GM12878 (cell line): ENCODE results near the gene ARHGAP6. TPM values are rescaled to one million over a fixed set of nuclear protein-coding genes. Genes with fewer than 3 reads are reported as not detected.

Source experiments
- ATAC-seq: fragments of 200-7000 bp; cut with Tn5 transposase; 3 replicates; pipeline ENCODE4 v1.9.1; 2020; ENCODE audit warnings: mild to moderate bottlenecking, moderate library complexity
- BruUV-seq: library from RNA; stranded (reverse); fragments of 400-500 nt; replicated peaks from 2 replicates; lab custom pipeline; 2021; lab: Mats Ljungman, UMichigan
- CTCF ChIA-PET: fragments of 300-600 bp; sonication (Branson Sonifier 250); formaldehyde crosslinking; extraction: SDS; loops from one replicate; lab custom pipeline; 2021; ENCODE audit warnings: inconsistent platforms; lab: Yijun Ruan, JAX
- POLR2A ChIA-PET: fragments of 350-600 bp; formaldehyde crosslinking; extraction: SDS; loops from one replicate; lab custom pipeline; 2021; ENCODE audit warnings: inconsistent platforms; lab: Charles Lee
- RAD21 ChIA-PET: fragments of 300-600 bp; sonication (Branson Sonifier 250); formaldehyde crosslinking; loops from one replicate; lab custom pipeline; 2023; ENCODE audit warnings: antibody characterized with exemption; ENCODE audit not compliant: unreplicated experiment; lab: Charles Lee
- SMC1A ChIA-PET: fragments of 300-600 bp; sonication (Branson Sonifier 250); formaldehyde crosslinking; loops from one replicate; lab custom pipeline; 2023; ENCODE audit not compliant: unreplicated experiment, uncharacterized antibody; lab: Charles Lee
- DNase-seq: peaks from one replicate; pipeline ENCODE4 v3.0.0-alpha.2; 2011; ENCODE audit warnings: low read depth, low spot score
- FAIRE-seq: peaks from 3 replicates; lab custom pipeline; 2011; peaks lifted over from hg19 to GRCh38; lab: Jason Lieb, UNC
- H2AFZ ChIP-seq: 2 replicates; pipeline ENCODE4 v1.6.0; 2011; ENCODE audit warnings: low read depth, low read length, control low read depth; ENCODE audit not compliant: control insufficient read depth
- H3K27ac ChIP-seq: 2 replicates; pipeline ENCODE4 v1.5.1; 2011; ENCODE audit warnings: control low read depth; ENCODE audit not compliant: control insufficient read depth, insufficient read depth
- H3K27me3 ChIP-seq, 2 experiments: replicated peaks in 1 of 2; 2 replicates each; pipeline versions ENCODE4 v1.6.0 to v1.6.1; 2011; ENCODE audit warnings: low read length in 1 of 2; ENCODE audit not compliant: control insufficient read depth in 2 of 2, insufficient read depth in 2 of 2
- H3K36me3 ChIP-seq, 2 experiments: 2 replicates each; pipeline ENCODE4 v1.5.1; 2011; ENCODE audit warnings: low read length in 1 of 2; ENCODE audit not compliant: control insufficient read depth in 2 of 2, insufficient read depth in 2 of 2
- H3K4me1 ChIP-seq: 2 replicates; pipeline ENCODE4 v1.6.1; 2011; ENCODE audit warnings: mild to moderate bottlenecking, low read length, moderate library complexity, mixed read lengths; ENCODE audit not compliant: control insufficient read depth, insufficient read depth
- H3K4me2 ChIP-seq: 2 replicates; pipeline ENCODE4 v1.6.0; 2011; ENCODE audit warnings: control low read depth; ENCODE audit not compliant: control insufficient read depth, insufficient read depth
- H3K4me3 ChIP-seq: fragments of 200-600 bp; sonication (generic); 2 replicates; pipeline ENCODE4 v1.5.1; 2016
- H3K79me2 ChIP-seq: 2 replicates; pipeline ENCODE4 v1.6.0; 2011; ENCODE audit warnings: low read length; ENCODE audit not compliant: control insufficient read depth, insufficient read depth
- H3K9ac ChIP-seq: 2 replicates; pipeline ENCODE4 v1.8.0; 2011; ENCODE audit warnings: low read length, control low read depth, mixed read lengths; ENCODE audit not compliant: control insufficient read depth, insufficient read depth
- H3K9me3 ChIP-seq: replicated peaks from 3 replicates; pipeline ENCODE4 v1.5.1; 2011; ENCODE audit warnings: mild to moderate bottlenecking, low read length; ENCODE audit not compliant: control insufficient read depth, insufficient read depth
- H4K20me1 ChIP-seq: 2 replicates; pipeline ENCODE4 v1.6.0; 2011; ENCODE audit not compliant: control insufficient read depth, insufficient read depth
- ATF2 ChIP-seq: IDR thresholded peaks from 2 replicates; pipeline ENCODE4 v1.6.1; 2012; ENCODE audit warnings: low read length, inconsistent platforms
- BCLAF1 ChIP-seq: fragments of 450-650 bp; IDR thresholded peaks from 2 replicates; pipeline ENCODE4 v1.6.1; 2017; ENCODE audit warnings: antibody characterized with exemption, mild to moderate bottlenecking, moderate library complexity
- CHD2 ChIP-seq: IDR thresholded peaks from 2 replicates; pipeline ENCODE4 v1.6.1; 2011; ENCODE audit warnings: low read depth, low read length, improper control_type of control experiment, borderline replicate concordance
- CUX1 ChIP-seq: IDR thresholded peaks from 2 replicates; pipeline ENCODE4 v1.6.1; 2012; ENCODE audit warnings: improper control_type of control experiment, low read depth, low read length; ENCODE audit not compliant: insufficient replicate concordance
- ETV6 ChIP-seq, 2 experiments: fragments of 450-650 bp in 1 of 2; IDR thresholded peaks in 1 of 2; conservative IDR thresholded peaks in 1 of 2; 2 replicates each; pipeline ENCODE4 v1.6.1; 2014; ENCODE audit warnings: antibody characterized with exemption in 1 of 2, borderline replicate concordance in 1 of 2, low read depth in 1 of 2, mild to moderate bottlenecking in 1 of 2, moderate library complexity in 1 of 2
- JUNB ChIP-seq: IDR thresholded peaks from 2 replicates; pipeline ENCODE4 v1.6.1; 2016; ENCODE audit warnings: antibody characterized with exemption, mild to moderate bottlenecking
- MXI1 ChIP-seq: fragments of 150-350 bp; IDR thresholded peaks from 2 replicates; pipeline ENCODE4 v1.6.1; 2011; ENCODE audit warnings: low read depth, mild to moderate bottlenecking, inconsistent platforms, low read length, improper control_type of control experiment
- NR2C2 ChIP-seq: IDR thresholded peaks from 2 replicates; pipeline ENCODE4 v1.6.1; 2011; ENCODE audit warnings: borderline replicate concordance, low read depth; ENCODE audit not compliant: control insufficient read depth, insufficient read length
- PAX5 ChIP-seq: IDR thresholded peaks from 2 replicates; pipeline ENCODE4 v1.6.1; 2011; ENCODE audit warnings: low read depth, low read length, borderline replicate concordance
- ZBTB40 ChIP-seq: fragments of 450-650 bp; IDR thresholded peaks from 2 replicates; pipeline ENCODE4 v1.6.1; 2016; ENCODE audit warnings: mild to moderate bottlenecking, moderate library complexity, borderline replicate concordance
- in situ Hi-C: fragments of 300-500 bp; cut with MboI; formaldehyde crosslinking; loops from 9 replicates; pipeline ENCODE4 v1.14.3; 2018; ENCODE audit warnings: mixed read lengths
- intact Hi-C: fragments of 100-400 bp; cut with micrococcal nuclease; formaldehyde crosslinking; loops from one replicate; pipeline ENCODE4 v1.14.2; 2022; ENCODE audit not compliant: unreplicated experiment
- polyA plus RNA-seq, 11 experiments: library from polyadenylated mRNA; depleted of rRNA in 4 of 11; unstranded in 6 of 11; stranded (reverse) in 5 of 11; fragments of >200 nt; fragmentation: Nextera tagmentation in 4 of 11; fragmentation: Illumina TruSeq in 1 of 11; extraction: Ambion mirVana in 4 of 11; extraction: Trizol in 1 of 11; gene quantifications; 1 replicate in 1 of 11; 2 replicates in 10 of 11; pipeline versions ENCODE4 v1.2.1 to v1.2.3, GENCODE V29; 2011 to 2016; ENCODE audit warnings: inconsistent platforms in 2 of 11, missing spikeins in 2 of 11, low read depth in 1 of 11
- total RNA-seq, 4 experiments: library from RNA; depleted of rRNA in 3 of 4; stranded (reverse); fragments of >200 nt in 3 of 4; fragmentation: Illumina TruSeq in 1 of 4; extraction: Trizol in 1 of 4; gene quantifications; 2 replicates each; pipeline versions ENCODE4 v1.2.1 to v1.2.3, GENCODE V29; 2013 to 2021

ARHGAP6 gene
- total and polyA plus RNA-seq, 10 of the 15 experiments (the other 5 are each of a cell fraction or from before 2014, with no cell fraction given), result 0.20 to 1.8 (median 0.76) TPM

- H3K36me3 ChIP-seq, result no peaks in the 10 kb centered on the region
- intact Hi-C loops (no loop called here), in situ Hi-C loops (no loop called here)
- CTCF ChIA-PET, result interaction anchor here (1.6 kb wide), 1 partner anchor 11 kb away, joined by 3 read pairs; no protein-coding TSS in a partner anchor
- FAIRE-seq (no peak), DNase-seq (no peak), ATAC-seq (no peak)
- no peak overlapping the region for H3K27ac ChIP-seq
- SMC1A ChIA-PET, result interaction anchor here (1.1 kb wide), 1 partner anchor 1097 kb away, joined by 3 read pairs; no protein-coding TSS in a partner anchor
- no peak overlapping the region for H3K4me2 ChIP-seq
- H3K27me3 ChIP-seq, result peaks cover 0 to 3% of the 10 kb centered on the region in 2 experiments; a peak in 1 of 4 replicates
- BruUV-seq, result no TSS peak
- no peak overlapping the region for H3K9ac ChIP-seq
- H2AFZ ChIP-seq, result no peak overlapping the region
- H4K20me1 ChIP-seq, result no peaks in the 10 kb centered on the region
- POLR2A ChIA-PET, result no interaction called here
- H3K79me2 ChIP-seq, result no peaks in the 10 kb centered on the region
- H3K9me3 ChIP-seq, result no peaks in the 10 kb centered on the region
- H3K4me1 ChIP-seq, result no peaks in the 10 kb centered on the region
- no peak overlapping the region for H3K4me3 ChIP-seq
- RAD21 ChIA-PET, result no interaction called here
- TF ChIP-seq ETV6 (conservative IDR thresholded peaks at IDR 0.05 in 1 of 2, IDR thresholded peaks at IDR 0.05 in 1 of 2; ENCODE audit: borderline replicate concordance in 1 of 2, low read depth in 1 of 2) (no peak), NR2C2 (no peak), BCLAF1 (no peak), CHD2 (no peak), ZBTB40 (no peak), CUX1 (no peak), MXI1 (no peak), JUNB (no peak), ATF2 (no peak), PAX5 (no peak)
These were observed 191.1 kb downstream of the ARHGAP6 start for GRCh38 chrX:11474576-11474975.
